Caco-2 (cell line): ENCODE measurements around the gene GAP43. TPM values are rescaled to one million over a fixed set of nuclear protein-coding genes. Genes with fewer than 3 reads are reported as not detected.

Source experiments
- BruUV-seq: library from RNA; stranded (reverse); fragments of 400-500 nt; replicated peaks from 2 replicates; lab custom pipeline; 2021; lab: Mats Ljungman, UMichigan
- CTCF ChIA-PET: fragments of 300-600 bp; sonication (Branson Sonifier 250); formaldehyde crosslinking; loops from one replicate; lab custom pipeline; 2022; ENCODE audit warnings: antibody characterized with exemption; lab: Charles Lee
- POLR2A ChIA-PET: fragments of 300-600 bp; sonication (Branson Sonifier 250); formaldehyde crosslinking; loops from one replicate; lab custom pipeline; 2022; ENCODE audit warnings: antibody characterized with exemption; lab: Charles Lee
- DNase-seq, 2 experiments: peaks; one replicate each; pipeline versions ENCODE4 v3.0.0 to v3.0.0-alpha.2; 2020 to 2022
- H3K27me3 ChIP-seq: replicated peaks from 2 replicates; pipeline ENCODE4 v1.6.0; 2011; ENCODE audit warnings: low read length; ENCODE audit not compliant: control insufficient read depth, insufficient read depth
- H3K36me3 ChIP-seq: 2 replicates; pipeline ENCODE4 v1.5.1; 2011; ENCODE audit warnings: low read length; ENCODE audit not compliant: control insufficient read depth, insufficient read depth
- H3K4me1 ChIP-seq: fragments of 250-450 bp; sonication (Bioruptor Pico); 2 replicates; pipeline ENCODE4 v1.5.1; 2020; ENCODE audit warnings: mild to moderate bottlenecking
- H3K4me3 ChIP-seq: 2 replicates; pipeline ENCODE4 v1.5.1; 2011; ENCODE audit warnings: low read depth, mild to moderate bottlenecking, control low read depth, low read length
- H3K9me3 ChIP-seq: fragments of 250-450 bp; sonication (Bioruptor Pico); 2 replicates; pipeline ENCODE4 v1.5.1; 2020; ENCODE audit warnings: mild to moderate bottlenecking, moderate library complexity
- H3K27ac Mint-ChIP-seq: one replicate; pipeline ENCODE4 v1.8.0; 2022; ENCODE audit warnings: mixed read lengths; ENCODE audit not compliant: unreplicated experiment
- H3K27me3 Mint-ChIP-seq: one replicate; pipeline ENCODE4 v1.8.0; 2022; ENCODE audit warnings: mixed read lengths; ENCODE audit not compliant: insufficient read depth, unreplicated experiment
- H3K36me3 Mint-ChIP-seq: one replicate; pipeline ENCODE4 v1.8.0; 2022; ENCODE audit warnings: mild to moderate bottlenecking, mixed read lengths; ENCODE audit not compliant: insufficient read depth, unreplicated experiment
- H3K4me1 Mint-ChIP-seq: one replicate; pipeline ENCODE4 v1.8.0; 2022; ENCODE audit warnings: low read depth, mixed read lengths; ENCODE audit not compliant: unreplicated experiment
- H3K4me3 Mint-ChIP-seq: one replicate; pipeline ENCODE4 v1.8.0; 2022; ENCODE audit warnings: mild to moderate bottlenecking, moderate library complexity, mixed read lengths; ENCODE audit not compliant: unreplicated experiment
- H3K9me3 Mint-ChIP-seq: one replicate; pipeline ENCODE4 v1.8.0; 2022; ENCODE audit warnings: mixed read lengths; ENCODE audit not compliant: unreplicated experiment
- intact Hi-C: fragments of 100-400 bp; cut with micrococcal nuclease; formaldehyde crosslinking; loops from one replicate; pipeline ENCODE4 v1.10.0; 2022; ENCODE audit not compliant: unreplicated experiment
- total RNA-seq: library from RNA; stranded (reverse); gene quantifications from 2 replicates; pipeline ENCODE4 v1.2.3, GENCODE V29; 2022
- TF ChIP-seq, protein P1 (sequence below), 2 experiments: fragments of 200-600 bp in 1 of 2; IDR thresholded peaks; 1 replicate in 1 of 2; 2 replicates in 1 of 2; pipeline versions ENCODE4 v1.5.1 to v1.8.0; 2011 to 2022; ENCODE audit warnings: antibody characterized with exemption in 1 of 2, control low read depth in 1 of 2, inconsistent platforms in 1 of 2, low read depth in 1 of 2, low read length in 1 of 2, mild to moderate bottlenecking in 1 of 2, moderate library complexity in 1 of 2; ENCODE audit not compliant: insufficient read depth in 1 of 2, severe bottlenecking in 1 of 2, unreplicated experiment in 1 of 2

The GAP43 gene
- total RNA-seq, 1 experiment from 2014 or later = not detected

GRCh38 chr3:115660646-115661337, 37.5 kb downstream of the GAP43 start:
- Mint-ChIP-seq H3K4me3 (no peak overlapping the region), H3K27ac (no peak overlapping the region), H3K9me3 (no peaks in the 10 kb centered on the region), H3K4me1 (peaks cover 6% of the 10 kb centered on the region), H3K27me3 (no peaks in the 10 kb centered on the region), H3K36me3 (peaks cover 6% of the 10 kb centered on the region)
- intact Hi-C loops = no loop called here
- Histone ChIP-seq H3K27me3 (no peaks in the 10 kb centered on the region), H3K4me3 (no peak overlapping the region), H3K36me3 (no peaks in the 10 kb centered on the region), H3K9me3 (no peaks in the 10 kb centered on the region), H3K4me1 (no peaks in the 10 kb centered on the region)
- POLR2A ChIA-PET = no interaction called here
- TF ChIP-seq, protein P1, sequence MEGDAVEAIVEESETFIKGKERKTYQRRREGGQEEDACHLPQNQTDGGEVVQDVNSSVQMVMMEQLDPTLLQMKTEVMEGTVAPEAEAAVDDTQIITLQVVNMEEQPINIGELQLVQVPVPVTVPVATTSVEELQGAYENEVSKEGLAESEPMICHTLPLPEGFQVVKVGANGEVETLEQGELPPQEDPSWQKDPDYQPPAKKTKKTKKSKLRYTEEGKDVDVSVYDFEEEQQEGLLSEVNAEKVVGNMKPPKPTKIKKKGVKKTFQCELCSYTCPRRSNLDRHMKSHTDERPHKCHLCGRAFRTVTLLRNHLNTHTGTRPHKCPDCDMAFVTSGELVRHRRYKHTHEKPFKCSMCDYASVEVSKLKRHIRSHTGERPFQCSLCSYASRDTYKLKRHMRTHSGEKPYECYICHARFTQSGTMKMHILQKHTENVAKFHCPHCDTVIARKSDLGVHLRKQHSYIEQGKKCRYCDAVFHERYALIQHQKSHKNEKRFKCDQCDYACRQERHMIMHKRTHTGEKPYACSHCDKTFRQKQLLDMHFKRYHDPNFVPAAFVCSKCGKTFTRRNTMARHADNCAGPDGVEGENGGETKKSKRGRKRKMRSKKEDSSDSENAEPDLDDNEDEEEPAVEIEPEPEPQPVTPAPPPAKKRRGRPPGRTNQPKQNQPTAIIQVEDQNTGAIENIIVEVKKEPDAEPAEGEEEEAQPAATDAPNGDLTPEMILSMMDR (IDR thresholded peaks at IDR 0.05; ENCODE audit: insufficient read depth in 1 of 2, low read depth in 1 of 2, low read length in 1 of 2, severe bottlenecking in 1 of 2, unreplicated experiment in 1 of 2) = no peak
- no peak for DNase-seq
- no TSS peak for BruUV-seq
- CTCF ChIA-PET = no interaction called here

DNA sequence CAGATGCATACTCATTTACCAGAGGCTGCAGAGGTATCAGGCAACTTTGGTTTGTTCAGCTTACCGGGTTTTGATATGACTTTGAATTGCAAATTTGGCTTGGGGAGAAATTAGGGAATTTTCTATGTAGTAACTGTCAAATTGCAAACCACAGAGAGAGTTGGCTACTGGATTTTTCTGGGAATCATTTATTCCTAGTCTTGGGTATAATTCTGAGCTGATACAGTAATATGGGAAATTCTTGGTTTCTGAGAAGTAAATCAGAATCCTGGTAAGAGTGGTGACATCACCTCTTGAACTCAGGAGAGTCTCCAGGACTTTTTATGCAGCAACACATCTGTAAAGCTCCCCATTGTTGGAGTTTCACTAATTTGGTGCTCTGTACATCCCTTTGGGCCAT, 39.0 kb downstream of the GAP43 start:
- Histone ChIP-seq H3K4me3 (no peak overlapping the region), H3K4me1 (no peaks in the 10 kb centered on the region), H3K27me3 (no peaks in the 10 kb centered on the region; the same call in 1 of the 2 replicates), H3K9me3 (no peaks in the 10 kb centered on the region), H3K36me3 (no peaks in the 10 kb centered on the region)
- POLR2A ChIA-PET = no interaction called here
- intact Hi-C loops = no loop called here
- Mint-ChIP-seq H3K36me3 (peaks cover 6% of the 10 kb centered on the region), H3K4me1 (peaks cover 6% of the 10 kb centered on the region), H3K9me3 (no peaks in the 10 kb centered on the region), H3K27me3 (no peaks in the 10 kb centered on the region), H3K27ac (no peak overlapping the region), H3K4me3 (no peak overlapping the region)
- CTCF ChIA-PET = no interaction called here
- TF ChIP-seq, protein P1 (IDR thresholded peaks at IDR 0.05; ENCODE audit: insufficient read depth in 1 of 2, low read depth in 1 of 2, low read length in 1 of 2, severe bottlenecking in 1 of 2, unreplicated experiment in 1 of 2) = no peak
- no TSS peak for BruUV-seq
- DNase-seq = no peak

- Mint-ChIP-seq H3K36me3 (peaks cover 1% of the 10 kb centered on the region), H3K4me1 (peaks cover under 1% of the 10 kb centered on the region)
- no TSS peak for BruUV-seq
Measured at GRCh38 chr3:115663414-115663813, 40.1 kb downstream of the GAP43 start.

More at GRCh38 chr3:115663414-115663813, 40.1 kb downstream of the GAP43 start:
- no peaks in the 10 kb centered on the region for H3K4me1 ChIP-seq
- H3K27me3 ChIP-seq = no peaks in the 10 kb centered on the region; the same call in 1 of the 2 replicates
- TF ChIP-seq, protein P1 (IDR thresholded peaks at IDR 0.05; ENCODE audit: insufficient read depth in 1 of 2, low read depth in 1 of 2, low read length in 1 of 2, severe bottlenecking in 1 of 2, unreplicated experiment in 1 of 2) = no peak
- no peaks in the 10 kb centered on the region for H3K36me3 ChIP-seq
- H3K27ac Mint-ChIP-seq = no peak overlapping the region
- intact Hi-C loops = no loop called here
- DNase-seq = no peak
- no peak overlapping the region for H3K4me3 ChIP-seq
- H3K27me3 Mint-ChIP-seq = peaks cover 3% of the 10 kb centered on the region
- ChIA-PET CTCF (no interaction called here), POLR2A (no interaction called here)
- no peak overlapping the region for H3K4me3 Mint-ChIP-seq
- H3K9me3 ChIP-seq = no peaks in the 10 kb centered on the region
- H3K9me3 Mint-ChIP-seq = no peaks in the 10 kb centered on the region
